Smooth muscle cell of trachea (primary cell): Measurements from ENCODE around the gene TSPAN12. TPM values are rescaled to one million over a fixed set of nuclear protein-coding genes. Genes with fewer than 3 reads are reported as not detected.

Experiments
- total RNA-seq: library from RNA; depleted of rRNA; stranded (reverse); fragments of >200 nt; gene quantifications from 2 replicates; pipeline ENCODE4 v1.2.1, GENCODE V29; 2014

The TSPAN12 gene, protein sequence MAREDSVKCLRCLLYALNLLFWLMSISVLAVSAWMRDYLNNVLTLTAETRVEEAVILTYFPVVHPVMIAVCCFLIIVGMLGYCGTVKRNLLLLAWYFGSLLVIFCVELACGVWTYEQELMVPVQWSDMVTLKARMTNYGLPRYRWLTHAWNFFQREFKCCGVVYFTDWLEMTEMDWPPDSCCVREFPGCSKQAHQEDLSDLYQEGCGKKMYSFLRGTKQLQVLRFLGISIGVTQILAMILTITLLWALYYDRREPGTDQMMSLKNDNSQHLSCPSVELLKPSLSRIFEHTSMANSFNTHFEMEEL
- 0.73 and 1.5 TPM in 2 replicates for total RNA-seq

DNA sequence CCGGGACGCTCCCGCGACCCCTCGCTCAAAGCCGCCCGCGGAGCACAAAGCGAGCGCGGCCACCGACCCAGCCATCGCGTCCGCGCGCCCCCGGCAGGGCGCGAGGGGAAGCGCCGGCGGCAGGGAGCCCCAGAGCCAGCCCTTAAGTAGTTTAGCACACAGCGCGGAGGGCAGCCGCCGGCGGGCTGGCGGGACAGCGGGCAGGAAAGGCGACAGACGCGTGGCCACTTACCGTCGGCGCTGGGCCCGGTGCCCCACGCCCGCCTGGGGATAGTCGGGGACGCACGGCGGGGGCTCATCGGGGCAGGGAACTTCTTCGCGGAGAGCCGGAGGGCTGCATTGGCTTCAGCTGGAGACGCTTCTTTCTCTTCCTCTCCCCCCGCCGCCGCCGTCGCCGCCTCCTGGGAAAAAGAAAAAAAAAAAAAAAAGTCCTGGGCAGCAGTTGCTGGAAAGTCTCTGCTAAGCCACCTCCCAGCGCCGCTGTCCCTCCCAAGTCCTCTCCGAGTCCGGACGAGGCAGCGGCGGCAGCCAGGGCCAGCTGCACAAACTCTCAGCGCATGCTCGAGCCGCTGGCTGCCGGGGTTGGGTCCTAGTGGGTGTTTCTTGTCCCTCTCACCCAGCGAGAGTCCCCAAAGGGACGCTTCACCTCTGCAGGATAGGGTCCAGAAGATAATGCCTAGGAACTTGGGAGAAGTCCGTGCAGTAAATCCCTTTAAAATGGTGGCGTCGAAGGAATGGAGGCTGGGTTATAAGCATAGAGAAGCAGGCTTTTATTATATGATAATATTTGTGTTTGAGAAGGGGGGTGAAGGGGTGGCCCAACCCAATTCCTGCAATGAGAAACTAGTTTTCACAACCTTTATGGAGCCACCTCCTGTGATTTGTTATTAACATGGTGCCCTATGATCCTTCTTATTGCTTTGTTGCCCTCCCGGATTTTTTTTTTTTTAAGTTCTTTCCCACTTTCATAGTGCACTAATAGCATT is at the start of gene TSPAN12:
TSPAN12 (minus strand) TSS at position 557 of the 986 bp plus-strand sequence. CDS start 1,381 bp downstream, outside the sequence.

Other genes starting within 250 kb of the TSPAN12 start
- 10.6 and 17.0 TPM in 2 replicates for gene ING3, start 92.6 kb upstream of the TSPAN12 start, total RNA-seq
- 89.8 and 122 TPM in 2 replicates for gene CPED1, start 130.6 kb upstream of the TSPAN12 start, total RNA-seq